GM06990 (cell line): ENCODE measurements around the gene IRX2.

Experiments used
- DNase-seq: peaks from one replicate; pipeline ENCODE4 v3.0.0-alpha.2; 2011; ENCODE audit not compliant: insufficient read length; ENCODE audit errors: extremely low read depth
- H3K27me3 ChIP-seq: replicated peaks from 2 replicates; pipeline ENCODE4 v1.6.0; 2011; ENCODE audit warnings: low read length; ENCODE audit not compliant: control insufficient read depth, insufficient read depth
- H3K36me3 ChIP-seq: 2 replicates; pipeline ENCODE4 v1.5.1; 2011; ENCODE audit warnings: low read length; ENCODE audit not compliant: control insufficient read depth, insufficient read depth
- H3K4me3 ChIP-seq: replicated peaks from 2 replicates; pipeline ENCODE4 v1.5.1; 2011; ENCODE audit warnings: low read depth, mild to moderate bottlenecking, control low read depth, low read length
- CTCF ChIP-seq: IDR thresholded peaks from 2 replicates; pipeline ENCODE4 v1.5.1; 2011; ENCODE audit warnings: low read length, control low read depth, mild to moderate bottlenecking, inconsistent platforms; ENCODE audit not compliant: insufficient read depth, poor library complexity, severe bottlenecking

The IRX2 gene

GRCh38 chr5:2747363-2748162, 3.9 kb downstream of the IRX2 start:
- no peak for DNase-seq
- TF ChIP-seq CTCF, result no peak
- Histone ChIP-seq H3K27me3 (no peaks in the 10 kb centered on the region), H3K36me3 (no peaks in the 10 kb centered on the region), H3K4me3 (no peak overlapping the region)

- DNase-seq, result no peak
- no peak overlapping the region for H3K4me3 ChIP-seq
- no peaks in the 10 kb centered on the region for H3K36me3 ChIP-seq
- H3K27me3 ChIP-seq, result no peaks in the 10 kb centered on the region
- no peak for TF ChIP-seq CTCF
Observed at GRCh38 chr5:2746561-2747032, 4.9 kb downstream of the IRX2 start.

DNA sequence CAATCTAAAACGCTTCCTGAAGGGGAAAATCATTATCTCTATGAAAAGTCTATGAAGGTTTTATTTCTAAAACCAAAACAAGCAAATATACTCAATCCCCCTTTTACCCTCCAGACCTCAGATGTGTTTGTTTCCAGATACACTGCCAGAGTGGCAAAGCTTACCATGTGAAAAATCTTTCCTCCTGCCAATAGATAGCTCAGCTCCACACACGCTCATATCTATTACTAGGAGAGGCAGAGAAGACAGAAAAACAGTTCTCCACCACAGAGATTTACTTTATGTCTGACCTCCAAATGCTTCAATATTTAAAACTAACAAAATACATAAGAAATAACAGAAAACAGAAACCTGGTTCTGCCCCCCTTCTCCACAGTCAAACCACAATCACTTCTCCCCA, 7.0 kb downstream of the IRX2 start:
- Histone ChIP-seq H3K36me3 (no peaks in the 10 kb centered on the region), H3K4me3 (no peak overlapping the region), H3K27me3 (no peaks in the 10 kb centered on the region)
- DNase-seq, result no peak
- no peak for TF ChIP-seq CTCF

GRCh38 chr5:2742921-2743679, 8.4 kb downstream of the IRX2 start:
- TF ChIP-seq CTCF, result no peak
- DNase-seq, result no peak
- no peak overlapping the region for H3K4me3 ChIP-seq
- H3K36me3 ChIP-seq, result no peaks in the 10 kb centered on the region
- H3K27me3 ChIP-seq, result no peaks in the 10 kb centered on the region

- no peaks in the 10 kb centered on the region for H3K27me3 ChIP-seq
- TF ChIP-seq CTCF, result no peak
- no peak overlapping the region for H3K4me3 ChIP-seq
- no peaks in the 10 kb centered on the region for H3K36me3 ChIP-seq
- DNase-seq, result no peak
Observed at GRCh38 chr5:2741956-2742355, 9.5 kb downstream of the IRX2 start.
